Muscle layer of duodenum (tissue), 2 donors: Measurements from ENCODE around the gene NPHS1.
"Not testable (repeated sequence)": the region's sequence is repeated elsewhere in the genome, so short reads cannot be mapped to it uniquely, and the experiment has no call there.

Experiments used
- H3K27ac ChIP-seq: one replicate; pipeline ENCODE4 v1.7.0; 2013; ENCODE audit warnings: mild to moderate bottlenecking, low read length
- H3K27me3 ChIP-seq: one replicate; pipeline ENCODE4 v1.7.0; 2013; ENCODE audit warnings: low read depth, mild to moderate bottlenecking, control low read depth, low read length
- H3K36me3 ChIP-seq, 2 donors: one replicate each; pipeline ENCODE4 v1.7.0; 2013; ENCODE audit warnings: low read length in 2 of 2, control low read depth in 1 of 2, mild to moderate bottlenecking in 1 of 2; ENCODE audit not compliant: insufficient read depth in 2 of 2, control insufficient read depth in 1 of 2
- H3K4me1 ChIP-seq, 2 donors: one replicate each; pipeline ENCODE4 v1.7.0; 2013; ENCODE audit warnings: low read length in 2 of 2, mild to moderate bottlenecking in 2 of 2, control low read depth in 1 of 2, moderate library complexity in 1 of 2; ENCODE audit not compliant: insufficient read depth in 2 of 2, control insufficient read depth in 1 of 2
- H3K4me3 ChIP-seq, 2 donors: one replicate each; pipeline ENCODE4 v1.7.0; 2013; ENCODE audit warnings: low read length in 2 of 2, low read depth in 1 of 2, mild to moderate bottlenecking in 1 of 2
- H3K9me3 ChIP-seq, 2 donors: one replicate each; pipeline ENCODE4 v1.7.0; 2013; ENCODE audit warnings: low read length in 2 of 2, control low read depth in 1 of 2, mild to moderate bottlenecking in 1 of 2; ENCODE audit not compliant: control insufficient read depth in 1 of 2
- donor health status: healthy.

The NPHS1 gene

DNA sequence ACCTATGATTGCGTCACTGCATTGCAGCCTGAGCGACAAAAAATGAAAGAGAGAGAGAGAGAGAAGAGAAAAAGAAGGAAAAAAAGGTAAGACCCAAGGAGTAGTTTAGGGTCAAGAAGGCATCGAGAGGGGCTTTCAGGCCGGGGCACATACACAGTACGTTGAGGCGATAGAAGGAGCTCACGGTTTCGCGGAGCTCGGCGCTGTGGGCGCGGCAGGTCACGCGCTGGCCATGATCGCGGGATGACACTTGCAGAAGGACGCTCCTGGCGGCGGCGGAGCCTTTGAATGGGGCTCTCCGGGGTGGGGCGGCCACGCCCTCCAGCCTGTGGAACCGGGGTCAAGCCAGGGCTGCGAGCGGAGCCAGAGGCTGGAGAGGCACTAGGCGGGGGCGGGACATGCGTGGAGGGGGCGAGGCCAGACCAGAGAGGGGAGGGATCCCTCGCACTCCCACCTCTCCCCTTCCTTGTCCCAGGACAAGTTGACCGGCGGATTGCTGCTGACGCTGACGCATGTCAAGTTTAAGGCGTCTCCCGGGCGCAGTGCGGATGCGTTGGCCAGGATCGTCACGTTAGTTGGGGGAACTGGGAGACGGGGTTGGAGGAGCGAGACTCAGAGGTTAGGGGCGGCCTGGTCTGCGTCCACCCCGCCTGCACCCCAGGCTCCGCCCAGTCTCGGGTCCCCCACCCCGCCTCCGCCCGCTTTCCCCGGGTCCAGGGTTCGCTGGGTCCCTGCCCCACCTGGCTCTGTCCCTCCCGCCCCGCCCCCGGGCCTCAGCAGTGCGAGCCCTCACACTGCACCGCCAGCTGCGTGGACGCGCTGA lies 6.9 kb downstream of the NPHS1 start:
- Histone ChIP-seq H3K27ac (no peak overlapping the region), H3K27me3 (peaks cover 30% of the 10 kb centered on the region), H3K4me1 (peaks cover 0 to 12% of the 10 kb centered on the region in 2 donors), H3K4me3 (peak overlapping the region in 1 of 2 donors; percentile 41), H3K9me3 (no peaks in the 10 kb centered on the region), H3K36me3 (no peaks in the 10 kb centered on the region)

GRCh38 chr19:35844482-35845214 lies 7.7 kb downstream of the NPHS1 start:
- no peaks in the 10 kb centered on the region for H3K9me3 ChIP-seq
- peak overlapping the region in 1 of 2 donors; percentile 41 for H3K4me3 ChIP-seq
- H3K4me1 ChIP-seq = peaks cover 0 to 12% of the 10 kb centered on the region in 2 donors
- no peak overlapping the region for H3K27ac ChIP-seq
- peaks cover 26% of the 10 kb centered on the region for H3K27me3 ChIP-seq
- H3K36me3 ChIP-seq = no peaks in the 10 kb centered on the region

DNA sequence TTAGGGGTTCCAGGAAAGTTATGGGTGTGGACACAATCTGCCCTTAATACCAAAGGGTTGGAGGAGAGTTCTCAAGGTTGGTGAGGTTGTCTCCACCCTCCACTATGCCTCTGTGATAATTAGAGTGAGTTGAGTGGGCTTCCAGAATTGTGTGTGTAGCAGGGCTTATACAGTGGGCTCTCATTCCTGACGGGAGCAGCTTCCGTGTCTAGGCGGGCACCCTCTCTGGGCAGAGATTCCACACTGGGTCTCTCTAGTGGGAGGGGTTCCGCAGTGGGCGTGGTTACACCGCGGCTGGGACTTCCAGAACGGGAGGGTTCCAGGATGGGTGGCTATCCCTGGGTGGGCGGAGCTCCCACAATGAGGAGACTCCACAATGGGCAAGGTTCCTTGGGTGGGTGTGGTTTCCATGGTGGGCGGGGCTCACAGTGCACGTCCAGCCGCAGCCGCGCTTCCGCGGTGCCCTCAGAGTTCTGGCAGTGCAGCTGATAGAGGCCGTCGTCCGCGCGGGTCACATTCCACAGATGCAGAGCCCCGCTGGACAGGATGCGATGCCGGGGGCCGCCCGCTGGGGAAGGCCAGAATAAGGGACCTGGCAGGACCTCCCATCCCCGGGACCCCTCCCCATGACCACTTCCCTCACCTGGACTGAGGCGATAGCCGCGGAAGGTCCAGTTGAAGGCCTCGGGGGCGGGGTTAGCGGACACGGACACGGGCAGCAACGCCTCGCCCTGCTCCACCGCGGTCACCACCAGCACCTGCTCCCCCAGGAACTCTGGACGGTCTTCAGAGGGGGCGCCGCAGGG lies 8.4 kb downstream of the NPHS1 start:
- Histone ChIP-seq H3K9me3 (peaks cover 6 to 8% of the 10 kb centered on the region in 2 donors), H3K27me3 (peaks cover 26% of the 10 kb centered on the region), H3K27ac (no peak overlapping the region), H3K4me3 (no peak overlapping the region), H3K4me1 (peaks cover 0 to 12% of the 10 kb centered on the region in 2 donors), H3K36me3 (no peaks in the 10 kb centered on the region)

GRCh38 chr19:35842666-35843272 lies 9.5 kb downstream of the NPHS1 start:
- Histone ChIP-seq H3K27me3 (peaks cover 26% of the 10 kb centered on the region), H3K9me3 (peaks cover 6 to 10% of the 10 kb centered on the region in 2 donors), H3K27ac (no peak overlapping the region)

DNA sequence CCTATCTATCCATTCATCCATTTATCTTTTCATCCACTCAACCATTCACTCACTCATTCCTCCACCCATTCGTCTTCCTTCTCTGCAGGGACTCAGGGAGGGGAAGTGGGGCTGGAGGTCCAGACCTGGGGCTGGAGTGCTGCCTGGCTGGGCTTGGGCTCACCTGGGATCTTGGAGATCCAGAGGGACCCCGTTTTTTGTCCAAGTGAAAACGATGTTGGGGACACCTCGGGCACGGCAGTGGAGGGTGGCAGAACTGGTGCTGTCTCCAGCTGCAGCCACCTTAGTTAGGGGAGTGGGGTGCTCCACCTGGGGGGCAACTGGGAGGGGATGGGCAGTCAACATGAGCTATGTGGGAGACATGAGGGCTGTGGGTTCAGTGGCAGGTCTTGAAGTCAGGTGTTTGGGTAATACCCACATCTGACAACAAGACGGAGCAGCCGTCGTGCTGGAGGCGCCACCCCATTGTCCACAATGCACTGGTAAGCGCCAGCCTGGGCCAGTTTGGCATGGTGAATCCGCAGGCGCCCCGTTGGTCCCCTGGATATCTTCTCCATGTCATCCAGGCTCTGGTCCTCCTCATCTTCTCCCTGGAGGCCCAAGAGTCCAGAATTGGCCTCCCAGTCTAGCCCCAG lies 10.2 kb downstream of the NPHS1 start:
- peaks cover 6 to 10% of the 10 kb centered on the region in 2 donors for H3K9me3 ChIP-seq
- H3K4me1 ChIP-seq = peaks cover 0 to 12% of the 10 kb centered on the region in 2 donors
- peaks cover 26% of the 10 kb centered on the region for H3K27me3 ChIP-seq
- H3K4me3 ChIP-seq = no peak overlapping the region
- H3K27ac ChIP-seq = no peak overlapping the region
- no peaks in the 10 kb centered on the region for H3K36me3 ChIP-seq

More at GRCh38 chr19:35842666-35843272, 9.5 kb downstream of the NPHS1 start:
- no peak overlapping the region for H3K4me3 ChIP-seq
- peaks cover 0 to 12% of the 10 kb centered on the region in 2 donors for H3K4me1 ChIP-seq
- H3K36me3 ChIP-seq = no peaks in the 10 kb centered on the region

DNA sequence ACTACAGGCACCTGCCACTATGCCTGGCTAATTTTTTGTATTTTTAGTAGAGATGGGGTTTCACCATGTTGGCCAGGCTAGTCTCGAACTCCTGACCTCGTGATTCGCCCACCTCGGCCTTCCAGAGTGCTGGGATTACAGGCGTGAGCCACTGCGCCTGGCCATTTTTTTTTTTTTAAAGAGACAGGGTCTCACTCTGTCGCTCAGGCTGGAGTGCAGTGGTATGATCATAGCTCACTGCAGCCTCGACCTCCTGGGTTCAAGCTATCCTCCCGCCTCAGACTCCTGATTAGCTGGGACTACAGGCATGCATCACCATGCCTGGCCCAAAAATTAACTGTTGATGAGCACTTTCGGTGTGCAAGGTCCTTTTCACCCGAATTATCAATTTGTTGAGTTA lies 16.2 kb downstream of the NPHS1 start:
- not testable (repeated sequence) for H3K9me3 ChIP-seq, H3K4me3 ChIP-seq, H3K4me1 ChIP-seq, H3K27me3 ChIP-seq, H3K27ac ChIP-seq, H3K36me3 ChIP-seq

DNA sequence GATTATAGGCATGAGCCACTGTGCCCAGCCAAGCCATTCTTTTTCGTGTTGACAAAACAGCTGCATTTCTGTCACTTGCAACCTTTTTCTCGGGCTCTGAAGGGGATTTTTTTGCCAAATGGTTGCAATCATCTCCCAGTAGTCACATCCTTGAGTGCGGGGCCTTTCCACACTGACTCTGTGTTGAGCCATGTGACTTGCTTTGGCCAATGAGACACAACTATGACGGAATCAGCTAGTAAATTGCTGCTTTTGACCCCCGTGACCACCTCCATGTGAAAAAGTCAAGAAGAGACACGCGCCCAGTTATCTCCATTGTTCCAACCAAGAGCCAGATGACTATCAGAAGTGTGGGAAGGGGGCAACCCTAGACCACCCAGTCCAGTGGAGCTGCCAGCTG lies 18.3 kb downstream of the NPHS1 start:
- no peaks in the 10 kb centered on the region for H3K4me1 ChIP-seq
- H3K4me3 ChIP-seq = no peak overlapping the region
- peaks cover under 1 to 3% of the 10 kb centered on the region in 2 donors for H3K9me3 ChIP-seq
- H3K36me3 ChIP-seq = no peaks in the 10 kb centered on the region
- H3K27me3 ChIP-seq = no peaks in the 10 kb centered on the region
- H3K27ac ChIP-seq = no peak overlapping the region

DNA sequence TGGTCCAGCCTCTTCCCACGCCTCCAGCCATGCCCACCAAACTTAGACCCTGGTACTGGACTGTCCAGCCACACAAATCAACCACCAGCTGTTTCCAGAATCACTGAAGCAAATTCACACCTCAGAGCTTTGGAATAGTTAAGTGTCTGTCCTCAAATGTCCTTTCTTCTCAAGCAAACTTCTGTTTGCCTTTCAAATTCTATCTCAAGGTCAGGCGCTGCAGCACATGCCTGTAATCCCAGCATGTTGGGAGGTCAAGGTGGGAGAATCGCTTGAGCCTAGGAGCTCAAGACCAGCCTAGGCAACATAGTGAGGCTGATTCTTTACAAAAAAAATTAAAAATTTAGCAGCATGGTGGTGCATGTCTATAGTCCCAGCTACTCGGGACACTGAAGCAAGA lies 20.2 kb downstream of the NPHS1 start:
- Histone ChIP-seq H3K4me1 (no peaks in the 10 kb centered on the region), H3K27ac (no peak overlapping the region), H3K9me3 (no peaks in the 10 kb centered on the region), H3K4me3 (no peak overlapping the region), H3K36me3 (no peaks in the 10 kb centered on the region), H3K27me3 (no peaks in the 10 kb centered on the region)

DNA sequence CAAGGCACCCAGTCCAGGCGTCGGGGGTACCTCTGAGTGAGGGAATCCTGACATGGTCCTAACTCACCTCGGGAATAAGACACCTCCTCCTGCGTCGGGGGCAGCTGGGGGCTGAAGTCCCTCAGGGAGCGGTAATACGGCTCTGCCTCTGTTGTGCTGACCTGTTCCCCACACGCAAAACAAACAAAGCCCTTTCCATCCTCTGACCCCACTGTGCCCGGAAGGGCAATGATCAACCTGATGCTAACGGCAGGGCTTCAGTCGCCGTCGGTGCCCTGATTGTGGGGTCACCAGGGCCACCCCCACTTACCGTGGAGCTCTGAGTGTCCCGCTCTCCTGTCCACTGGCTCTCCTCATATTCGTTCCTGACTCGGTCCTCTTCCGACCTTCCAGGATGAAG lies 21.3 kb downstream of the NPHS1 start:
- H3K9me3 ChIP-seq = no peaks in the 10 kb centered on the region
- H3K27me3 ChIP-seq = no peaks in the 10 kb centered on the region
- no peaks in the 10 kb centered on the region for H3K36me3 ChIP-seq
- H3K27ac ChIP-seq = no peak overlapping the region
- H3K4me1 ChIP-seq = no peaks in the 10 kb centered on the region
- no peak overlapping the region for H3K4me3 ChIP-seq

DNA sequence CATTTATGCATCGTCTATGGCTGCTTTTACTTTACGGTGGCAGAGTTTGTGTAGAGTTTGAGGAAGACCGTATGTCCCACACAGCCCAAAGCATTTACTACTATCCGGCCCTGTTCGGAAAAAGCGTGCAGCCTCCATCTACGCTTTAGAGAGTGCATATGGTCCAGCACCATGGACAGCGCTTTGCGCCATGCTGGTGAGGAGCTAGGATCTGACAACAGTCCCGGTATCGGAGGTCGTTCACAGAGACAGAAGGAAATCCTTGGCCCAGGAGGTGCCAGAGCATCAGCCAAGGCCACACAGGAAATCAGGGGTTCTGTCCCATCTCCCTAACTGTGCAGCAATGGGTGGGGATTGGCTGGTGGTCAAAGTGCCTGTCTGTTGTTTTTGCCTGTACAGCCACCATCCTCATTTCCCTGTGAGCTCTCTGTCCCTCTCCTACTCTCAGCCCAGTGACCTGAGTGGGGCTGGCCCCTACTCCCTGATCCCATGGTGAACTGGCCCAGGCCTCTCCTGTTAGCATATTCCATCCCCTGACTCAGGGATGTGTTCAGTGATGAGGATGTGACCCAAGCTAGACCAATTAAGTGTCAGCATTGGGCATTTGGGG lies 23.5 kb downstream of the NPHS1 start:
- Histone ChIP-seq H3K4me3 (no peak overlapping the region), H3K9me3 (no peaks in the 10 kb centered on the region), H3K36me3 (no peaks in the 10 kb centered on the region), H3K27me3 (no peaks in the 10 kb centered on the region), H3K4me1 (no peaks in the 10 kb centered on the region), H3K27ac (no peak overlapping the region)
